HEK293 (cell line): Measurements from ENCODE around the gene C3orf52.

Source experiments
- ATF2 ChIP-seq: fragments of 450-650 bp; formaldehyde crosslinking; IDR thresholded peaks from 2 replicates; pipeline ENCODE4 v1.5.1; 2016; ENCODE audit warnings: missing biosample characterization, missing genetic modification characterization, low read depth
- BCL6B ChIP-seq: fragments of 450-650 bp; formaldehyde crosslinking; IDR thresholded peaks from 2 replicates; pipeline ENCODE4 v1.5.1; 2017; ENCODE audit warnings: missing biosample characterization, missing genetic modification characterization
- ELK4 ChIP-seq: IDR thresholded peaks from 2 replicates; pipeline ENCODE4 v1.6.1; 2011; ENCODE audit warnings: mild to moderate bottlenecking, low read depth, low read length, borderline replicate concordance
- MEIS1 ChIP-seq: sonication (generic); formaldehyde crosslinking; IDR thresholded peaks from 2 replicates; pipeline ENCODE4 v1.8.1; 2022; ENCODE audit warnings: missing genetic modification reagents, mild to moderate bottlenecking, borderline replicate concordance
- MZF1 ChIP-seq: fragments of 450-650 bp; formaldehyde crosslinking; IDR thresholded peaks from 2 replicates; pipeline ENCODE4 v1.5.1; 2017; ENCODE audit warnings: missing biosample characterization, missing genetic modification characterization, borderline replicate concordance
- OVOL3 ChIP-seq: fragments of 450-650 bp; formaldehyde crosslinking; IDR thresholded peaks from 2 replicates; pipeline ENCODE4 v1.5.1; 2016; ENCODE audit warnings: missing biosample characterization, missing genetic modification characterization
- PATZ1 ChIP-seq: fragments of 450-650 bp; formaldehyde crosslinking; IDR thresholded peaks from 2 replicates; pipeline ENCODE4 v1.5.1; 2016; ENCODE audit warnings: missing biosample characterization, missing genetic modification characterization
- SP3 ChIP-seq: fragments of 450-650 bp; formaldehyde crosslinking; IDR thresholded peaks from 2 replicates; pipeline ENCODE4 v1.5.1; 2016; ENCODE audit warnings: missing biosample characterization, missing genetic modification characterization
- SP7 ChIP-seq: fragments of 450-650 bp; formaldehyde crosslinking; IDR thresholded peaks from 2 replicates; pipeline ENCODE4 v1.5.1; 2016; ENCODE audit warnings: missing biosample characterization, missing genetic modification characterization
- ZFHX2 ChIP-seq: fragments of 450-650 bp; formaldehyde crosslinking; conservative IDR thresholded peaks from 2 replicates; pipeline ENCODE4 v1.5.1; 2016; ENCODE audit warnings: missing biosample characterization, missing genetic modification characterization
- ZNF138 ChIP-seq: fragments of 450-650 bp; formaldehyde crosslinking; IDR thresholded peaks from 2 replicates; pipeline ENCODE4 v1.5.1; 2016; ENCODE audit warnings: missing biosample characterization, missing genetic modification characterization, borderline replicate concordance
- ZNF148 ChIP-seq: fragments of 450-650 bp; formaldehyde crosslinking; IDR thresholded peaks from 2 replicates; pipeline ENCODE4 v1.5.0; 2017; ENCODE audit warnings: missing biosample characterization, missing genetic modification characterization, borderline replicate concordance
- ZNF19 ChIP-seq: fragments of 450-650 bp; formaldehyde crosslinking; IDR thresholded peaks from 2 replicates; pipeline ENCODE4; 2016; ENCODE audit warnings: missing biosample characterization, missing genetic modification characterization, low read depth
- ZNF223 ChIP-seq: fragments of 450-650 bp; formaldehyde crosslinking; IDR thresholded peaks from 2 replicates; pipeline ENCODE4 v1.5.1; 2016; ENCODE audit warnings: missing biosample characterization, missing genetic modification characterization
- ZNF24 ChIP-seq: fragments of 450-650 bp; formaldehyde crosslinking; IDR thresholded peaks from 2 replicates; pipeline ENCODE4 v1.5.1; 2016; ENCODE audit warnings: missing biosample characterization, missing genetic modification characterization
- ZNF280C ChIP-seq: fragments of 450-650 bp; formaldehyde crosslinking; IDR thresholded peaks from 2 replicates; pipeline ENCODE4 v1.5.1; 2016; ENCODE audit warnings: missing biosample characterization, missing genetic modification characterization
- ZNF292 ChIP-seq: fragments of 450-650 bp; formaldehyde crosslinking; IDR thresholded peaks from 2 replicates; pipeline ENCODE4 v1.5.1; 2016; ENCODE audit warnings: low read depth, missing biosample characterization, missing genetic modification characterization, borderline replicate concordance
- ZNF530 ChIP-seq: fragments of 450-650 bp; formaldehyde crosslinking; IDR thresholded peaks from 2 replicates; pipeline ENCODE4 v1.5.1; 2016; ENCODE audit warnings: low read depth, missing biosample characterization, missing genetic modification characterization
- ZNF561 ChIP-seq: fragments of 450-650 bp; IDR thresholded peaks from 2 replicates; pipeline ENCODE4 v1.5.1; 2018; ENCODE audit warnings: missing biosample characterization, missing genetic modification characterization, borderline replicate concordance
- ZNF585B ChIP-seq: fragments of 450-650 bp; formaldehyde crosslinking; IDR thresholded peaks from 2 replicates; pipeline ENCODE4 v1.5.1; 2016; ENCODE audit warnings: missing biosample characterization, missing genetic modification characterization
- ZNF623 ChIP-seq: fragments of 450-650 bp; formaldehyde crosslinking; IDR thresholded peaks from 2 replicates; pipeline ENCODE4 v1.5.1; 2016; ENCODE audit warnings: missing biosample characterization, missing genetic modification characterization
- ZNF639 ChIP-seq: fragments of 450-650 bp; formaldehyde crosslinking; IDR thresholded peaks from 2 replicates; pipeline ENCODE4 v1.5.1; 2016; ENCODE audit warnings: missing biosample characterization, missing genetic modification characterization
- ZNF658 ChIP-seq: fragments of 450-650 bp; formaldehyde crosslinking; IDR thresholded peaks from 2 replicates; pipeline ENCODE4; 2016; ENCODE audit warnings: missing biosample characterization, missing genetic modification characterization
- ZNF704 ChIP-seq: fragments of 450-650 bp; formaldehyde crosslinking; IDR thresholded peaks from 2 replicates; pipeline ENCODE4 v1.5.1; 2016; ENCODE audit warnings: missing biosample characterization, missing genetic modification characterization
- ZNF76 ChIP-seq: fragments of 450-650 bp; formaldehyde crosslinking; IDR thresholded peaks from 2 replicates; pipeline ENCODE4; 2016; ENCODE audit warnings: low read depth, missing biosample characterization, missing genetic modification characterization, borderline replicate concordance

Gene C3orf52

GRCh38 chr3:112086076-112086854 lies at the start of gene C3orf52 (continued):
- TF ChIP-seq ZNF148 (tag by site-specific recombination), result no peak
- TF ChIP-seq ZNF530 (tag by site-specific recombination), result no peak
- no peak for TF ChIP-seq MZF1 (tag by site-specific recombination)
- no peak for TF ChIP-seq ZNF19 (tag by site-specific recombination)
- TF ChIP-seq ZNF639 (tag by site-specific recombination), result peak; percentile 75; the same call in 1 of the 2 replicates
- no peak for TF ChIP-seq MEIS1 (CRISPR knock-in tag)
- no peak for TF ChIP-seq ZNF138 (tag by site-specific recombination)
- TF ChIP-seq ZNF292 (tag by site-specific recombination), result no peak
- no peak for TF ChIP-seq OVOL3 (tag by site-specific recombination)
- no peak for TF ChIP-seq ZNF280C (tag by site-specific recombination)
- TF ChIP-seq ATF2 (tag by site-specific recombination), result no peak
- no peak for TF ChIP-seq BCL6B
- no peak for TF ChIP-seq ELK4
- TF ChIP-seq ZNF585B (tag by site-specific recombination), result no peak
- TF ChIP-seq ZNF223 (tag by site-specific recombination), result 0 out of 2 replicates have a peak, but pooled peaks have one; percentile 42
- no peak for TF ChIP-seq ZNF76 (tag by site-specific recombination)
- TF ChIP-seq SP3 (tag by site-specific recombination), result peak; percentile 85
- no peak for TF ChIP-seq ZNF623 (tag by site-specific recombination)
- no peak for TF ChIP-seq ZNF704 (tag by site-specific recombination)
- peak; percentile 87 for TF ChIP-seq SP7 (tag by site-specific recombination)
- TF ChIP-seq ZNF24, result 0 out of 2 replicates have a peak, but pooled peaks have one; percentile 50
- no peak for TF ChIP-seq ZNF658 (tag by site-specific recombination)
- TF ChIP-seq ZFHX2 (tag by site-specific recombination), result no peak
- peak; percentile 66; the same call in 1 of the 2 replicates for TF ChIP-seq ZNF561
- TF ChIP-seq PATZ1 (tag by site-specific recombination), result peak; percentile 67
